Brain microvascular endothelial cell (primary cell): ENCODE data around the gene TTF2.

Source experiments
- DNase-seq: peaks from one replicate; pipeline ENCODE4 v3.0.0-alpha.2; 2020
- H3K27ac ChIP-seq: fragments of 250-450 bp; sonication (Bioruptor Pico); 2 replicates; pipeline ENCODE4 v1.5.1; 2020; ENCODE audit warnings: mild to moderate bottlenecking, moderate library complexity
- H3K27me3 ChIP-seq: fragments of 250-450 bp; sonication (Bioruptor Pico); replicated peaks from 2 replicates; pipeline ENCODE4 v1.5.1; 2020; ENCODE audit warnings: mild to moderate bottlenecking
- H3K36me3 ChIP-seq: fragments of 250-450 bp; sonication (Bioruptor Pico); replicated peaks from 2 replicates; pipeline ENCODE4 v1.5.1; 2020; ENCODE audit warnings: mild to moderate bottlenecking
- H3K4me3 ChIP-seq: 2 replicates; pipeline ENCODE4 v1.5.1; 2011; ENCODE audit warnings: low read depth, mild to moderate bottlenecking, control low read depth, low read length, moderate library complexity
- CTCF ChIP-seq: IDR thresholded peaks from 2 replicates; pipeline ENCODE4 v1.5.1; 2011; ENCODE audit warnings: low read depth, mild to moderate bottlenecking, moderate library complexity, low read length, control low read depth, inconsistent platforms; ENCODE audit errors: missing control alignments
- in situ Hi-C: cut with HindIII; loops from 2 replicates; pipeline ENCODE4 v1.10.0; 2017; ENCODE audit warnings: low sequenced_read_pairs, low pct_ligation_motif_present

TTF2 gene

DNA sequence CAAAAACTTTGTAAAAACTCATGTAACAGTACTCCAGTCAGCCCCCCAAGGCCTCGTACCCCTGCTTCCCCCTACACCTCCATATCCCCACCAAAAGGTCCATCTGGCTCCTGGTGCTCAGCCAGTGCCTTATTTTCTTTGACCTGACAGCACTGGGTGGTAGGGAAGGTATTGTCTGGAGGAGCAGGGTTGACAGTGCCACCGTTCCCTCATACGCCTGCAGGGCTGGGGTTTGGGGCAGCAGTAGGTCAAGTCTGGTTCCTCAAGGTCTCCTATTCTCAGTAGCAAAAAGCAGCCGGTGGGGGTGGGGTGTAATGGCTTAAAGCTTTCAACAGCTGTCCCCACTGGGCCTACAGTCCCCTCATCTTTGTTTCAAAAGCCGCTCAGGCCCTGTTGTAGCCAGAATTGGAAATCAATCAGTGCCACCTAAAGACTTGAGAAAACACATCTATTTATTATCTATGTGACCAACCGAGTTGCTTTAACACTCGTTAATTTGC lies 25.3 kb upstream of the TTF2 start:
- no peak for DNase-seq
- no peak for TF ChIP-seq CTCF
- in situ Hi-C loops, result no loop called here
- no peak overlapping the region for H3K27ac ChIP-seq
- H3K4me3 ChIP-seq, result no peak overlapping the region
- no peaks in the 10 kb centered on the region for H3K36me3 ChIP-seq
- no peaks in the 10 kb centered on the region for H3K27me3 ChIP-seq

DNA sequence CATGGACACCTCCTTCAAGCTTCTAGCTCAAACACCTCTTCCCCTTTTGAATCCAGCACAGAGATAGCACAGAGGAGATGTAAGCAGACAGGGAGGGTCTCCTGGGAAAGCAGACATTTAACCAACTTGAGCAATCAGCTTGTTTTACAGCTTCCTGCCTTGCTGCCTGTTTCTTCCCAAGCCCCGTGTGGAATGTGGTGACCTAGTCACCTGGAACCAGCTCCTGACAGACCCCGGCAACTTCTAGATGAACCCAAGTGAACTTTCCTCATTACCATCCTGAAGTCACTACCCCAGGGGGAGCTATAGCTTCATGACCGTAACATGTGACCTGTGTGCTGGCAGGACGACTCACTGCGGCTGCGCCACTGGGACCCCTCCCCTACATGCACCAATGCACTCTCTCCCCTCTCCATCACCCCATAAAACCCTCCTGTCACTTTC lies 24.1 kb upstream of the TTF2 start:
- Histone ChIP-seq H3K27ac (no peak overlapping the region), H3K36me3 (no peaks in the 10 kb centered on the region), H3K4me3 (no peak overlapping the region), H3K27me3 (no peaks in the 10 kb centered on the region)
- DNase-seq, result no peak
- in situ Hi-C loops, result no loop called here
- no peak for TF ChIP-seq CTCF

DNA sequence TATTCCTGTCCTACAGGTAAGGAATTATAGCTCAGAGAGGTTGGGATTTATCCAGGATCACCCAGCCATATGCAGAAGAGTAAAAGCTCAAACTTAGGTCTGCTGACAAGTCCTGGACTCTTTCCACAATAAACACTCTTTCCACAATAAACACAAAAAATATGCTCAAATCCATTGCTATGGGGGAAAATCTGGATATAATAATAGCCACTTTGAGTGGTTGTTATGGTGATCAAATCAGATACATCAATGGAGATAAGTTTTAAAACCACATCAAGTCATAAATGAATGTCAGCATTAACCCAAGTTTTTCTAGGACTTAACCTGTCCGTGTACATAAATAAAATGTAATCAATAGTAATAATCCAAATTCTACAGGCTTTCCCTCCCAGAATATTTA lies 22.3 kb upstream of the TTF2 start:
- Histone ChIP-seq H3K27ac (no peak overlapping the region), H3K27me3 (no peaks in the 10 kb centered on the region), H3K4me3 (no peak overlapping the region), H3K36me3 (no peaks in the 10 kb centered on the region)
- in situ Hi-C loops, result no loop called here
- DNase-seq, result no peak
- TF ChIP-seq CTCF, result no peak

GRCh38 chr1:117038236-117038635 lies 21.9 kb upstream of the TTF2 start:
- DNase-seq, result no peak
- no peaks in the 10 kb centered on the region for H3K36me3 ChIP-seq
- no peak for TF ChIP-seq CTCF
- no peaks in the 10 kb centered on the region for H3K27me3 ChIP-seq
- no peak overlapping the region for H3K27ac ChIP-seq
- H3K4me3 ChIP-seq, result no peak overlapping the region
- in situ Hi-C loops, result no loop called here

DNA sequence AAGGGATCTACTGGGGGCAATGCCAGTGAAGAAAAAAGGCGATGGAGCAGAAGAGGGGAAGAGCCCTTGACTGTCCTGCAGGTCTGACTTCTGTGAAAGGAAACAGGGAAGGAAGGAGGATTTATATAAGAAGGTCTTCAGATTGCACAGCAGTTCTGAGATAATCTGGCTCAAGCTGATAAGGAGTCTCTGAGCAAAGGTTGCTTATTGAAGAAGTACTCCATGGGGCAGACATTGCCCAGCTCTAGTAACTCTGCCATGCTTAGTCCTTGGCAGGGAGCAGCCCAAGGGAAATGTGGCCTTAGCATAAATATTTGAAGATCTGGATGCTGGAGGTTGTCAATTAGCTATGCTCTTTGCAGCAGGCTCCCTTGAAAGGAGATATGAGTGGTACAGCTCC lies 15.9 kb upstream of the TTF2 start:
- TF ChIP-seq CTCF, result no peak
- Histone ChIP-seq H3K36me3 (no peaks in the 10 kb centered on the region), H3K27me3 (no peaks in the 10 kb centered on the region), H3K4me3 (no peak overlapping the region), H3K27ac (no peak overlapping the region)
- in situ Hi-C loops, result no loop called here
- DNase-seq, result no peak

DNA sequence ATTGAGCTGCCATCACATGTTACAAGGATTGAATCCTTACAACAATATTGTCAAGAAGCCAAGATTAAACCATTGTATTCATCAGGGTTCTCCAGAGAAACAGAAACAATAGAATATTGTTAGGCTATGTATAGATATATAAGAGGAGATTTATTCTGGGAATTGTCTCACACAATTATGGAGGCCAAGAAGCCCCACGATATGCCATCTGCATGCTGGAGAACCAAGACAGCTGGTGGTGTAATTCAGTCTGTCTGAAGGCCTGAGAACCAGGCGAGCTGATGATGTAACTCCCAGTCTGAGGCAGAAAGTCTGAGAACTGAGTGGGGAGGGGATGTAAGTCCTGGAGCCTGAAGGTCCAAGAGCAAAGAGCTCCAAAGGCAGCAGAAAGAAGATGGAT lies 14.5 kb upstream of the TTF2 start:
- Histone ChIP-seq H3K27ac (no peak overlapping the region), H3K4me3 (no peak overlapping the region), H3K36me3 (no peaks in the 10 kb centered on the region), H3K27me3 (no peaks in the 10 kb centered on the region)
- no peak for TF ChIP-seq CTCF
- in situ Hi-C loops, result no loop called here
- DNase-seq, result no peak
